Tongue (tissue), 2 donors: ENCODE measurements around the gene COPS3. TPM values are rescaled to one million over a fixed set of nuclear protein-coding genes. Genes with fewer than 3 reads are reported as not detected.

Experiments
- DNase-seq: peaks from one replicate; pipeline ENCODE4 v3.0.0-alpha.2; 2015
- total RNA-seq: library from RNA; depleted of rRNA; stranded (reverse); fragments of >200 nt; gene quantifications from one replicate; pipeline ENCODE4 v1.2.3, GENCODE V29; 2014

The COPS3 gene
- total RNA-seq, result 86.8 TPM

DNA sequence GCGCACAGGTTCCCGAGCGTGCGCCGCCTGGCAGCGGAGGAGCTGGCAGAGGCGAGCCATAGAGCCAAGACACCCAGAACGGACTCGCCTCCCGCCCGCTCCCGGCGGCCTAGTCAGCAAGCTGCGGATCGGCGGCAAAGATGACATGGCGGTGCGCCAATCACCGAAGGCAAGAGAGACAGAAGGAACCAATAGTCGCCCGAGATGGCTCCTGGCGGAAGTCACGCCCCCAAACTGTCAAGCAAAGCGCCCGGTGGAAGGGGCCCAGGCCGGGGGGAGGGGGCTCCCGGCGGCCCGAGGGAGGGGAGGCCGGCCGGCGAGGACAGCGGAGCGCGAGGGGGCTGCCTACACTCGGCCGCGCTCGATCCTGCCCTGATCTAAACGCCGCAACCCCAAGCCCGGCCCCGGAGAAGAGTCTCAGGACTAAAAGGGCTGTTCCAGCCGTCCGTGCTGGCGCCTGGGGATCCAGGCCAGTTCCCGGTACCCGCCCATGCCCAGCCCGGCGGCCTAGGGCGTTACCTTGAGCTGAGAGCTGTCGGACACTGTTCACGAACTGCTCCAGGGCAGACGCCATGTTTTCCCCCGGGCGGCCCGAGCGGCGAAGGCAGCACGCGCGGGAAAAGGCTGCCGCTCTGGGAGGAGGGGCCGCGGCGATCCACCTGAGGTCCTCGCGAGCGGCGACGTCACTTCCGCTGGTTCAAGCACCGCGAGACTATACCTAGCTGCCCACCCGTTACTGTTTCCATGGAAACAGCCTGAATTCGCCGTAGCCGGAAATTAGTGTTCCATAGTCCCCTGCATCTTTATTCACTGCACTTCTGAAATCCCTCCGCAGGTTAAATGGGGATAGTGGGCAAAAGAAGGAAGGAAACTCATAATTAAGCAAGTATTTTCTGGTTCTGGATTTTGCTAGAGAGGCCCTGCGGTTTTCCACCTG lies at the start of gene COPS3:
COPS3 (minus strand) TSS at position 634 of the 937 bp plus-strand sequence; CDS start at position 574, 60 bp downstream.
- DNase-seq, result peak; percentile 100

GRCh38 chr17:17328251-17328650 lies 47.2 kb upstream of the COPS3 start:
- DNase-seq, result no peak

DNA sequence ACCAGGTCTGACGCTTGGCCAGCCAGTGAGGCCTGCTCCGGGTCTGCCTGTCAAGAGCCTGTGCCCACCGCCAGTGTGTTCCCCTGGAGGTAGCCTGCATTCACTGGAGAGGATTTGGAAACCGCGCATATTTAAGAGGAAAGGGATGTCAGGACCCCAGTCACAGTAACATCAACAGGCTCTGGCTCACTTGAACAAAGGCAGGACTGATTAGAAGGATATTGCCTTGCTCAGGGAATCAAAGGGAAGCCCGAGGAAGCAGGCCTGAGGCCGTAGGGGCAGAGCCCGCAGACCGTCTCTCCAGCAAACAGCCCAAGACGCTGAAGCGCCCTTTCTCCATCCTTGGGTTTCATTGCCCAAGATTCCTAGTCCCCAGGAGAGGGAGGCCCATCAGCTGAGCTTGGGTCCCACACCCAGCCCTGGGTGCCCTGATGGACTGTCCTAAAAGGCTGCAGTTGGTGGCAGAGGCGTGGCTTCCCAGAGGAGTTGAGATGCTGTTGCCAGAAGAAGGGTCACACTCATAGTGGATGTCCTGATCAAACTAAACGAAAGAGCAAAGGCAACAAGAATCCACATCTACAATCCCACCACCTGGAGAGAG lies 45.3 kb upstream of the COPS3 start:
- no peak for DNase-seq

GRCh38 chr17:17325816-17326215 lies 44.8 kb upstream of the COPS3 start:
- no peak for DNase-seq

DNA sequence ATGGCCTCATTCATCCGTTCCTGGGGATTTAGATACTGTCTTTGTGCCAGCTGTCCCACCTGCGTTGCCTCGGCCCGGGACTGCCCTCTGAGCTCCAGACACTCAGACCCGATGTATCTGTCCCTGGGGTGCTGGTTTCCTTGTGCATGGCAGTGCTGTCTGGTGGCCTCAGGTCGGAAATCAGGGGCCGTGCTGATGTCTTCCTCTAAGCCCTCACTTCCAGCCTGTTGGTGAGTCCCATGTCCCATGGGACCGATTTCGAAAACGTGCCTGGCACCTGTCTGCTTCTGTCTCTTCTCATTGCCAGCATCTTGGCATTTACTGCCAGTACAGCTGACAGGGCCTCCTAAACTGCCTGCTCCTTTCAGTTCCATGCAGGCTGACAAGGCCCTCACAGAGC lies 44.2 kb upstream of the COPS3 start:
- DNase-seq, result peak; percentile 68

DNA sequence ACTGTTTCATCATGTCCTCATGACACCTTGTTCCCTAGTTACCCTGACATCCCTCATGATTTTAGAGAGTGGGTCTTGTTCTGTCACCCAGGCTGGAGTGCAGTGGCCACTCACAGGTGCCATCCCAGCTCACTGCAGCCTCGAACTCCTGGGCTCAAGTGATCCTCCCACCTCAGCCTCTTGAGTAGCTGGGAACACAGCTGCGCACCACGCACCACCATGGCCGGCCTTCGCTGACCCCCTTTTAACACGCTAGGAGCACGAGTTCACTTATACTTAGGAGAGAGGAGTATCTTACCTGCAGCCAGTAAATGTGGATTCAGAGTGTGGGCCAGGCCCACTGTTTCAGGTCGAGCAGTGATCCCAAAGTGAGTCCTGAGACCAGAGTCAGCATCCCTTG lies 43.6 kb upstream of the COPS3 start:
- no peak for DNase-seq

- DNase-seq, result no peak
These were observed 41.8 kb upstream of the COPS3 start for GRCh38 chr17:17322516-17323510.

DNA sequence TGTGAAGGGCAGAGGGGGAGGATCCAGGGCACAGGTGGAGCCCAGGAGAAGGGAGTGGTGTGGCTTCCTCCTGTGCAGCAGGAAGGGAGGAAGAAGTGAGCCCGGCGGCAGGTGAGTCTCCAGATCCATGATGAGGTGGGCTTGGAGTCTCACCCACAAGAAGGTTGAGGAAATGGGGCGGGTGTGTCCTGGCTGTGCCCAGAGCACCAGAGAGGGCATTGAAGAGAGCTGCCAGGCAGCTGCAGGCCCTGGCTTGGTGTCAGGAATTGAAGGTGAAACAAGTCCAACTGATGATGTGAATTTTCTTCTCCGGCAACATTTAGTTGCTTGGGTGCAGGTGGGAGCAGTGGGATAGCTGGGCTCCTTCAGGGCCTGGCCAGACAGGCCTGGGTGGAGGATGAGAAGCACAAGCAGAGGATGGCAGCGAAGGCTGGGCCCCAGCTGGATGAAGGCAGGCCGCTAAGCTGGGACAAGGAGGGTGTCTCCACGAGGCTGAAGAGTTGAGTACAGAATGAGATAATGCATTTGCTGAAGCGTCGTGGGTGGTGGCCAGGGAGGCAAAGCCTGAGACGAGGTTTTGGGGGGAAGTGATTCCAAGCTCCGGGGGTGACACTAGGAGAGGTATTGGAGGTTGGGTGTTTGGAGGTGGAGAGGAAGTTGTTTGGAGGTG lies 40.4 kb upstream of the COPS3 start:
- DNase-seq, result no peak

DNA sequence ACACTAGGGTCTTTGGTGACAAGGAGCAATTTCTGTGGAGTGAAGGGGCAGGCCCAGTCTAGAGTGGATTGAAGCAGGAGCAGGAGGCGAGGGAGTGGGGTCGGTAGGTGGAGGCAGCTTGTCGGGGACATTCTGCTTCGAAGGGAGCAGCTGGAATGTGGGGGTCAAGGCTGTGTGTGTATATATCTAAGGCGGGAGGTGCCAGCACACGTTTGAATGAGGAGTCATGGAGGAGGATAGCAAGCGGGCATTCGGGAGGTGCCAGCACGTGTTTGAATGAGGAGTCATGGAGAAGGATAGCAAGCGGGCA lies 39.8 kb upstream of the COPS3 start:
- no peak for DNase-seq

- no peak for DNase-seq
These were observed 39.3 kb upstream of the COPS3 start for GRCh38 chr17:17320188-17320910.

DNA sequence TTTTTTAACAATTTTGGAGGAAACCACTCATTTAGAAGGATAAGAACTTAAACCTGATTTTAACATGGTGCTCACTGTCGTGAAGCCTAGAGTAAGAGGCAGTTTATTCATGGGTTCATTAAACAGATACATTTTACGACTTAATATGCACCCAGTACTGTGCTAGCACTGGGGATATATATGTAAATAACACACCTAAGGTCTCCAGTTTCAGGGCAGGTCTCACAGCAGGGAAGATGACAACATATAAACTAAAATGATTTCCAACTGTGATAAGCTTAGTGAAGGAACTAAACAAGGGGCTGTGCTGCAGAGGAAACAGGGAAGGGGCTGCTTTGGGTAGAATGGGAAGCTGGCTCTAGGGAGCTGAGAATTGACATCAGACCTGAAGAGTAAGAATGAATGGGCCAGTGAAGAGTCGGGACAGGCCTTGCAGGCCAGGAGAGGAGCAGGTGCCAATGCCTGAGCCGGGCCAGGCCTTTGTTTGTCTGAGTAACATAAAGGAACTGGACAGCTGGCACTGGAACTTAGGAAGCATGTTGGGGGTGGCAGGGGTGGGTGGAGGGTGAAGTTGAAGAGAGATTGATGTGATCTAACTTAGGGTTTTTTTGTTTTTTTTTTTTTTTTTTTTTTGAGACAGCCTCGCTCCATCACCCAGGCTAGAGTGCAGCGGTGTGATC lies 34.2 kb upstream of the COPS3 start:
- no peak for DNase-seq

GRCh38 chr17:17314501-17315071 lies 33.5 kb upstream of the COPS3 start:
- no peak for DNase-seq

- peak; percentile 38 for DNase-seq
These were observed 32.4 kb upstream of the COPS3 start for GRCh38 chr17:17313350-17313991.

- no peak for DNase-seq
These were observed 28.3 kb upstream of the COPS3 start for GRCh38 chr17:17309356-17309755.

- peak; percentile 47 for DNase-seq
These were observed 24.3 kb upstream of the COPS3 start for GRCh38 chr17:17305281-17305801.

GRCh38 chr17:17304521-17304985 lies 23.5 kb upstream of the COPS3 start:
- DNase-seq, result no peak

DNA sequence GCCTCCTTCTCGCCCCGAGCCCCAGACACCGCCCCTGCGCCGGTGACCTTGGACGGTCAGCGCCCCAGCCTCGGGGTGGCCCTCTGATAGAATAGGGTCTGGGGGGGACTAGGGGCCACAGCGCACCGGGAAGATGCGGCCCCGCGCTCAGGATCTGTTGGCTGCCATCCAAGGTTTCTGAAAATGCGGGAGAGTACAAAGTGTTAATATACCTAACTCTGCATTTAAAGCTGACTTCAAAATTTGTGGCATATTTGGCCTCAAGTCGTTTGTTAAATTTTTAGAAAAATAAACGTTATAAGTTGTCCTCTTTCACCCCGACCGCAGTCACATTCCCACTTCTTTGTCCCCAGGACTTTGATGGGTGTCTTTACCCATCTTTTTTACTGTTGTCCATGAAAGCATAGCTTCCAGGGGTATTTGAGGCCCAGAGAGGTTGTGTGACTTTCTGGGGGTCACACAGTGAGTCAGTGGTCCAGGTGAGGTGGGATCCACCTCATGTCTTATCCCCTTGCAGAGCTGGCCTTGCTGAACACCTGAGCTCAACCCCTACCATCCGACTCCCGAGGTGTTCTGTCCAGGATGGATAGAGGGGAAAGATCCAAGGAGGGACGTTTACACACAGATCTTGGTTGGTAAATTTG lies 22.9 kb upstream of the COPS3 start:
- DNase-seq, result no peak

GRCh38 chr17:17303010-17303846 lies 22.2 kb upstream of the COPS3 start, which contains the start of gene NT5M:
NT5M (plus strand) TSS chr17:17303373; CDS start chr17:17303551, 178 bp downstream.
- DNase-seq, result peak; percentile 87
